Stimulated activated CD8-positive, alpha-beta memory T cell treated with anti-CD3 and anti-CD28 coated beads, Interleukin-4, amount 100 ng/mL, for 4 hours (primary cell): ENCODE results near the gene PRRT4.

ENCODE experiments used
- DNase-seq, 2 donors: peaks; one replicate each; pipeline ENCODE4 v3.0.0-alpha.2; 2020; ENCODE audit warnings: low read depth in 2 of 2, low spot score in 1 of 2

PRRT4 gene

GRCh38 chr7:128361411-128362379, at the start of gene PRRT4:
Gene PRRT4, minus strand, starts transcription at chr7:128361690.
- DNase-seq, result peak in 1 of 2 donors; percentile 18

- no peak for DNase-seq
Measured at GRCh38 chr7:128410451-128410753, 48.9 kb upstream of the PRRT4 start.

- DNase-seq, result peak; percentile 68 to 74
Measured at GRCh38 chr7:128409596-128410450, 48.3 kb upstream of the PRRT4 start, which contains the start of gene IMPDH1. Gene IMPDH1, minus strand, starts transcription at chr7:128409982. Its CDS starts 81 bp downstream, at chr7:128409901.

- no peak for DNase-seq
Measured at GRCh38 chr7:128408709-128409595, 47.5 kb upstream of the PRRT4 start.

- DNase-seq, result no peak
Measured at GRCh38 chr7:128407751-128408708, 46.5 kb upstream of the PRRT4 start.

GRCh38 chr7:128407233-128407589, 45.7 kb upstream of the PRRT4 start:
- no peak for DNase-seq

- no peak for DNase-seq
Measured at GRCh38 chr7:128406314-128407232, 45.1 kb upstream of the PRRT4 start.

- DNase-seq, result peak in 1 of 2 donors; percentile 33
Measured at GRCh38 chr7:128405471-128406313, 44.2 kb upstream of the PRRT4 start.

GRCh38 chr7:128404886-128405470, 43.5 kb upstream of the PRRT4 start:
- DNase-seq, result no peak

GRCh38 chr7:128404143-128404681, 42.7 kb upstream of the PRRT4 start:
- no peak for DNase-seq

- no peak for DNase-seq
Measured at GRCh38 chr7:128403676-128404075, 42.2 kb upstream of the PRRT4 start.

GRCh38 chr7:128402356-128402755, 40.9 kb upstream of the PRRT4 start:
- no peak for DNase-seq

GRCh38 chr7:128400566-128400965, 39.1 kb upstream of the PRRT4 start:
- DNase-seq, result no peak

GRCh38 chr7:128399991-128400390, 38.5 kb upstream of the PRRT4 start:
- DNase-seq, result no peak

- DNase-seq, result no peak
Measured at GRCh38 chr7:128398841-128399135, 37.3 kb upstream of the PRRT4 start.

GRCh38 chr7:128398016-128398840, 36.7 kb upstream of the PRRT4 start:
- DNase-seq, result no peak

GRCh38 chr7:128396357-128396756, 34.9 kb upstream of the PRRT4 start:
- no peak for DNase-seq
